Measurements from ENCODE around the gene TUT4.

TUT4 gene

GRCh38 chr1:52532731-52533327, 20.1 kb downstream of the TUT4 start:
- DNase-seq, result no peak

GRCh38 chr1:52532247-52532646, 20.6 kb downstream of the TUT4 start:
- no peak for DNase-seq

GRCh38 chr1:52531249-52531872, 21.5 kb downstream of the TUT4 start:
- DNase-seq, result no peak

GRCh38 chr1:52530563-52531144, 22.2 kb downstream of the TUT4 start:
- DNase-seq, result no peak

- no peak for DNase-seq
Observed at GRCh38 chr1:52523376-52523775, 29.5 kb downstream of the TUT4 start.

GRCh38 chr1:52520148-52520547, 32.7 kb downstream of the TUT4 start:
- DNase-seq, result no peak

- no peak for DNase-seq
Observed at GRCh38 chr1:52518962-52519361, 33.9 kb downstream of the TUT4 start.

GRCh38 chr1:52511851-52512615, 40.9 kb downstream of the TUT4 start:
- DNase-seq, result no peak

GRCh38 chr1:52511439-52511838, 41.5 kb downstream of the TUT4 start:
- DNase-seq, result no peak

- DNase-seq, result no peak
Observed at GRCh38 chr1:52506920-52507546, 45.9 kb downstream of the TUT4 start.

- DNase-seq, result no peak
Observed at GRCh38 chr1:52506349-52506748, 46.5 kb downstream of the TUT4 start.

- DNase-seq, result no peak
Observed at GRCh38 chr1:52504720-52505119, 48.2 kb downstream of the TUT4 start.

GRCh38 chr1:52503706-52504105, 49.2 kb downstream of the TUT4 start:
- DNase-seq, result no peak

GRCh38 chr1:52502789-52503188, 50.1 kb downstream of the TUT4 start:
- DNase-seq, result no peak

- no peak for DNase-seq
Observed at GRCh38 chr1:52487632-52488031, 65.3 kb downstream of the TUT4 start.

- no peak for DNase-seq
Observed at GRCh38 chr1:52482326-52483004, 70.4 kb downstream of the TUT4 start.

GRCh38 chr1:52479076-52479475, 73.8 kb downstream of the TUT4 start:
- DNase-seq, result no peak

GRCh38 chr1:52477876-52478275, 75.0 kb downstream of the TUT4 start:
- no peak for DNase-seq

GRCh38 chr1:52476943-52477342, 75.9 kb downstream of the TUT4 start:
- DNase-seq, result no peak

- no peak for DNase-seq
Observed at GRCh38 chr1:52474807-52475206, 78.1 kb downstream of the TUT4 start.

GRCh38 chr1:52473039-52473438, 79.9 kb downstream of the TUT4 start:
- no peak for DNase-seq

GRCh38 chr1:52472384-52472783, 80.5 kb downstream of the TUT4 start:
- no peak for DNase-seq

- no peak for DNase-seq
Observed at GRCh38 chr1:52469108-52469507, 83.8 kb downstream of the TUT4 start.

Measured in NCI-H1092 (cell line).